Peyer's patch (tissue), 4 donors: ENCODE results near the gene CRADD. TPM values are rescaled to one million over a fixed set of nuclear protein-coding genes. Genes with fewer than 3 reads are reported as not detected.

ENCODE experiments used
- DNase-seq, 3 donors: peaks; one replicate each; pipeline ENCODE4 v3.0.0-alpha.2; 2017 to 2019
- H3K27ac ChIP-seq, 4 donors: fragments of 200-600 bp; sonication (generic); one replicate each; pipeline ENCODE4 v1.5.1; 2016 to 2019
- H3K27me3 ChIP-seq, 2 donors: fragments of 200-600 bp; sonication (generic); one replicate each; pipeline ENCODE4 v1.5.1; 2019
- H3K36me3 ChIP-seq, 3 donors: fragments of 200-600 bp; sonication (generic); one replicate each; pipeline ENCODE4 v1.5.1; 2016 to 2019
- H3K4me1 ChIP-seq, 4 donors: fragments of 200-600 bp; sonication (generic); one replicate each; pipeline ENCODE4 v1.5.1; 2016 to 2019
- H3K4me3 ChIP-seq, 4 donors: fragments of 200-600 bp; sonication (generic); 1 replicate in 3 of 4; 2 replicates in 1 of 4; pipeline ENCODE4 v1.5.1; 2016 to 2019; ENCODE audit warnings: mild to moderate bottlenecking in 1 of 4
- H3K9me3 ChIP-seq, 4 donors: fragments of 200-600 bp; sonication (generic); one replicate each; pipeline ENCODE4 v1.5.1; 2016 to 2019; ENCODE audit warnings: mild to moderate bottlenecking in 1 of 4
- POLR2A ChIP-seq, 2 donors: fragments of 450-650 bp; IDR thresholded peaks; one replicate each; pipeline ENCODE4 v1.5.1; 2017; ENCODE audit warnings: antibody characterized with exemption in 2 of 2, mild to moderate bottlenecking in 2 of 2, moderate library complexity in 2 of 2
- total RNA-seq, 4 donors: library from RNA; depleted of rRNA; stranded (reverse); fragments of >200 nt; gene quantifications; one replicate each; pipeline ENCODE4 v1.1.0, GENCODE V29; 2016
- TF ChIP-seq, protein P1 (sequence below), 6 experiments: fragments of 450-650 bp in 4 of 6; fragments of 200-600 bp in 2 of 6; sonication (generic) in 1 of 6; IDR thresholded peaks; one replicate each; pipeline ENCODE4 v1.5.1; 2017 to 2019; ENCODE audit warnings: antibody characterized with exemption in 6 of 6, mild to moderate bottlenecking in 3 of 6, moderate library complexity in 1 of 6

The CRADD gene
- 100 to 1,000 TPM in 1 of 4 donors, 10 to 100 TPM in 3; 66.3 to 128 (median 89.4) TPM for total RNA-seq

- TF ChIP-seq POLR2A (IDR thresholded peaks at IDR 0.05) = peak; percentile 60 to 69
- TF ChIP-seq, protein P1, sequence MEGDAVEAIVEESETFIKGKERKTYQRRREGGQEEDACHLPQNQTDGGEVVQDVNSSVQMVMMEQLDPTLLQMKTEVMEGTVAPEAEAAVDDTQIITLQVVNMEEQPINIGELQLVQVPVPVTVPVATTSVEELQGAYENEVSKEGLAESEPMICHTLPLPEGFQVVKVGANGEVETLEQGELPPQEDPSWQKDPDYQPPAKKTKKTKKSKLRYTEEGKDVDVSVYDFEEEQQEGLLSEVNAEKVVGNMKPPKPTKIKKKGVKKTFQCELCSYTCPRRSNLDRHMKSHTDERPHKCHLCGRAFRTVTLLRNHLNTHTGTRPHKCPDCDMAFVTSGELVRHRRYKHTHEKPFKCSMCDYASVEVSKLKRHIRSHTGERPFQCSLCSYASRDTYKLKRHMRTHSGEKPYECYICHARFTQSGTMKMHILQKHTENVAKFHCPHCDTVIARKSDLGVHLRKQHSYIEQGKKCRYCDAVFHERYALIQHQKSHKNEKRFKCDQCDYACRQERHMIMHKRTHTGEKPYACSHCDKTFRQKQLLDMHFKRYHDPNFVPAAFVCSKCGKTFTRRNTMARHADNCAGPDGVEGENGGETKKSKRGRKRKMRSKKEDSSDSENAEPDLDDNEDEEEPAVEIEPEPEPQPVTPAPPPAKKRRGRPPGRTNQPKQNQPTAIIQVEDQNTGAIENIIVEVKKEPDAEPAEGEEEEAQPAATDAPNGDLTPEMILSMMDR (IDR thresholded peaks at IDR 0.05) = peak in 2 of 6 experiments; percentile 14 to 34
- Histone ChIP-seq H3K4me3 (peak within 1 kb of the TSS; percentile 63 to 80 (median 66)), H3K36me3 (no peaks in the 10 kb centered on the region), H3K27ac (peak within 1 kb of the TSS; percentile 90 to 97 (median 96)), H3K27me3 (no peaks in the 10 kb centered on the region), H3K4me1 (peaks cover 0 to 16% (median 3%) of the 10 kb centered on the region in 4 donors), H3K9me3 (no peaks in the 10 kb centered on the region)
- DNase-seq = peak; percentile 81 to 93 (median 81)
These were observed at the start of gene CRADD for GRCh38 chr12:93677195-93678064. Gene CRADD, plus strand, starts transcription at chr12:93677375.

GRCh38 chr12:93632383-93632782 lies 44.8 kb upstream of the CRADD start:
- Histone ChIP-seq H3K9me3 (peaks cover 0 to 3% (median 0%) of the 10 kb centered on the region in 4 donors), H3K27ac (no peak overlapping the region), H3K4me3 (no peak overlapping the region), H3K27me3 (no peaks in the 10 kb centered on the region), H3K4me1 (no peaks in the 10 kb centered on the region), H3K36me3 (no peaks in the 10 kb centered on the region)
- TF ChIP-seq POLR2A (IDR thresholded peaks at IDR 0.05) = no peak
- TF ChIP-seq, protein P1 (IDR thresholded peaks at IDR 0.05) = no peak
- no peak for DNase-seq

DNA sequence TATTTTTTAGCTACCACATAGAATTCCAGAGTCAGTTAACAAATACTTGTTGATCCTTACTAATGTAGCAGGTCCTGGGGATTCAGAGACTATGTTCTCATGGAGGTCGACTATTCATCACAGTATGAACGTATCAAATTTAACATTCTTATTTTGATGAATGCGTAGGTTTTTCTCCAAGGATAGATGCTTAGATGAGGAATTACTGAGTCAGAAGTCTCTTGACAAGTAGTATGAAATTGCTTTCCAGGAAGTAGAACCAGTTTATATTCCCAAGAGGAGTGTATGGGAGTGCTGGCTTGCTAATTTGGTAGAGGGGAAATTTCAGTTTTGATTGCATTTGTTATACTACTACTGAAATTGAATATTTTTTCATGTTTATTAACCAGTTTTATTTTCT lies 42.8 kb upstream of the CRADD start:
- no peaks in the 10 kb centered on the region for H3K4me1 ChIP-seq
- H3K36me3 ChIP-seq = no peaks in the 10 kb centered on the region
- no peaks in the 10 kb centered on the region for H3K27me3 ChIP-seq
- H3K4me3 ChIP-seq = no peak overlapping the region
- peaks cover 0 to 3% (median 0%) of the 10 kb centered on the region in 4 donors for H3K9me3 ChIP-seq
- DNase-seq = no peak
- TF ChIP-seq, protein P1 (IDR thresholded peaks at IDR 0.05) = no peak
- TF ChIP-seq POLR2A (IDR thresholded peaks at IDR 0.05) = no peak
- no peak overlapping the region for H3K27ac ChIP-seq

DNA sequence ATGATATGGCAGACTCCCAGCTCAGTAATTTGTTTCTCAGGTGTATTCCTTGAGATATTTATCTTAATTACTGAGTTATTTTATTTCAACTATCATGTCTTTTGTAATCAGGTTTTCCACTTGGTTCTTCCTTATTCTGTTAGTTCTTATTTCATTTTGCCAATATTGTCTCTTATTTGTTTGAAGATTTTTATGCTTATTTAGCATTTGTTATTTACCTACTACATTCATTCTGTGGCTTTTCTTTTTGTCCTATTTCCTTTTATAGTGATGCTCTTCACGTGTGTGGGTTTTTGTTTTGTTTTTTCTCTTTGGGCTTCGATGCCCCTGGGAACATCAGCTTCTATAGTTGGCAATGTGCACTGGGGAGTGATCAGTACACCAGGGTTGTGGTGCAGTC lies 40.5 kb upstream of the CRADD start:
- no peak overlapping the region for H3K4me3 ChIP-seq
- H3K27me3 ChIP-seq = no peaks in the 10 kb centered on the region
- no peak for DNase-seq
- TF ChIP-seq, protein P1 (IDR thresholded peaks at IDR 0.05) = no peak
- TF ChIP-seq POLR2A (IDR thresholded peaks at IDR 0.05) = no peak
- peaks cover 0 to 3% (median 0%) of the 10 kb centered on the region in 4 donors for H3K9me3 ChIP-seq
- no peaks in the 10 kb centered on the region for H3K4me1 ChIP-seq
- no peaks in the 10 kb centered on the region for H3K36me3 ChIP-seq
- H3K27ac ChIP-seq = no peak overlapping the region

GRCh38 chr12:93638095-93638494 lies 39.1 kb upstream of the CRADD start:
- H3K9me3 ChIP-seq = no peaks in the 10 kb centered on the region
- no peaks in the 10 kb centered on the region for H3K4me1 ChIP-seq
- no peak overlapping the region for H3K4me3 ChIP-seq
- DNase-seq = no peak
- no peaks in the 10 kb centered on the region for H3K27me3 ChIP-seq
- H3K36me3 ChIP-seq = no peaks in the 10 kb centered on the region
- TF ChIP-seq, protein P1 (IDR thresholded peaks at IDR 0.05) = no peak
- TF ChIP-seq POLR2A (IDR thresholded peaks at IDR 0.05) = no peak
- H3K27ac ChIP-seq = no peak overlapping the region
